ENCODE measurements around the gene SYPL2.
"Not testable (repeated sequence)": the region's sequence is repeated elsewhere in the genome, so short reads cannot be mapped to it uniquely, and the experiment has no call there.

The SYPL2 gene

DNA sequence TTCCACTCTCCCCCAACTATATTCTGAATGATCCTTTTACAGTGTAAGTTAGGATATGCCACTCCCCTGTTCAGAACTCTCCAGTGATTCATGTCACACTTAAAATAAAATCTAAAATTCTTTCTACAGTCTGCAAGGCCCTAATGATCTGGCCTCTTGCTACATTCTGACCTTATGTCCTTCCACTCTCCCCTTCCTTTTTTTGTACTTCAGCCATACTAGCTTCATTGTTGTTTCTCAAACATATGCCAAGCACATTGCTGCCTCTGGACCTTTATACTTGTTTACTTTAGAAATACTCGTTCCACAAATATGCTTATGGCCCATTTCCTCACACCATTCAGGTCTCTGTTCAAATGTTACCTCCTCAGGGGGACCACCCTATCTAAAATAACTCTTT lies 25.3 kb upstream of the SYPL2 start:
- no peak overlapping the region for H2AFZ ChIP-seq (ENCODE audit: low read length)

DNA sequence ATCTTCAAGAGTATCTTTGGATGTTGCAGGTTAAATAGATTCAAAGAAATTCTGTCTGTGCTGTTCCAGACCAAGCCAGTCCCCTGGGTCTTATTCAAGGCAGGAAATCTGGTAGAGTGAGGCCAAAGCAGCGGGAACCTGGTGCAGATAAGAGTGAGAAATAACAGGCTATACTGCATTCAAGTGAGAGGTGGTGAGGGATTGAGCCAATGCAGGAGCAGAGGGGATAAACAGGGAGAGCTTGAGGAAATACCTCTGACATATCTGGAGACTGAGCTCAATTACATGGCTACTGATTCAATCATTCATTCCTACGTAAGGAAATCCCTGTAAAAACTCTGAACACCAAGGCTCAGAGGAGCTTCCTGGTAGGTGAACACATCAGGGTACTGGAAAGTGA lies 22.9 kb upstream of the SYPL2 start:
- no peaks in the 10 kb centered on the region for H3K36me3 ChIP-seq (ENCODE audit: insufficient read depth, low read length)
- no peak overlapping the region for H2AFZ ChIP-seq (ENCODE audit: low read length)
- H3K9me2 ChIP-seq (replicated peaks; ENCODE audit: low read depth, low read length): no peaks in the 10 kb centered on the region
- no peak for TF ChIP-seq EZH2phosphoT487 (IDR thresholded peaks at IDR 0.05; ENCODE audit: borderline replicate concordance)
- TF ChIP-seq, protein P1, sequence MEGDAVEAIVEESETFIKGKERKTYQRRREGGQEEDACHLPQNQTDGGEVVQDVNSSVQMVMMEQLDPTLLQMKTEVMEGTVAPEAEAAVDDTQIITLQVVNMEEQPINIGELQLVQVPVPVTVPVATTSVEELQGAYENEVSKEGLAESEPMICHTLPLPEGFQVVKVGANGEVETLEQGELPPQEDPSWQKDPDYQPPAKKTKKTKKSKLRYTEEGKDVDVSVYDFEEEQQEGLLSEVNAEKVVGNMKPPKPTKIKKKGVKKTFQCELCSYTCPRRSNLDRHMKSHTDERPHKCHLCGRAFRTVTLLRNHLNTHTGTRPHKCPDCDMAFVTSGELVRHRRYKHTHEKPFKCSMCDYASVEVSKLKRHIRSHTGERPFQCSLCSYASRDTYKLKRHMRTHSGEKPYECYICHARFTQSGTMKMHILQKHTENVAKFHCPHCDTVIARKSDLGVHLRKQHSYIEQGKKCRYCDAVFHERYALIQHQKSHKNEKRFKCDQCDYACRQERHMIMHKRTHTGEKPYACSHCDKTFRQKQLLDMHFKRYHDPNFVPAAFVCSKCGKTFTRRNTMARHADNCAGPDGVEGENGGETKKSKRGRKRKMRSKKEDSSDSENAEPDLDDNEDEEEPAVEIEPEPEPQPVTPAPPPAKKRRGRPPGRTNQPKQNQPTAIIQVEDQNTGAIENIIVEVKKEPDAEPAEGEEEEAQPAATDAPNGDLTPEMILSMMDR (conservative IDR thresholded peaks at IDR 0.05; ENCODE audit: low read length): no peak
- H3K4me2 ChIP-seq (ENCODE audit: low read depth, low read length, poor library complexity, severe bottlenecking): no peak overlapping the region
- no peak overlapping the region for H3K4me3 ChIP-seq (ENCODE audit: low read length, poor library complexity, severe bottlenecking)
- no peak overlapping the region for H3K9ac ChIP-seq (ENCODE audit: low read depth, low read length, poor library complexity, severe bottlenecking)
- H3K9me3 ChIP-seq (ENCODE audit: insufficient read depth, low read depth, low read length): no peaks in the 10 kb centered on the region
- H3F3A ChIP-seq (ENCODE audit: low read depth): no peaks in the 10 kb centered on the region
- no peaks in the 10 kb centered on the region for H4K20me1 ChIP-seq (ENCODE audit: insufficient read depth, low read length, poor library complexity, severe bottlenecking)
- no peaks in the 10 kb centered on the region for H3K4me1 ChIP-seq (ENCODE audit: insufficient read depth, low read length, poor library complexity, severe bottlenecking)
- H3K27me3 ChIP-seq (ENCODE audit: insufficient read depth, low read length, poor library complexity, severe bottlenecking): peaks cover 19% of the 10 kb centered on the region
- H3K79me2 ChIP-seq (ENCODE audit: insufficient read depth, low read length): no peaks in the 10 kb centered on the region

More for the DNA sequence above, 25.3 kb upstream of the SYPL2 start:
- H4K20me1 ChIP-seq (ENCODE audit: insufficient read depth, low read length, poor library complexity, severe bottlenecking): no peaks in the 10 kb centered on the region
- no peak overlapping the region for H3K4me2 ChIP-seq (ENCODE audit: low read depth, low read length, poor library complexity, severe bottlenecking)
- H3K36me3 ChIP-seq (ENCODE audit: insufficient read depth, low read length): no peaks in the 10 kb centered on the region
- H3K4me1 ChIP-seq (ENCODE audit: insufficient read depth, low read length, poor library complexity, severe bottlenecking): no peaks in the 10 kb centered on the region
- H3K79me2 ChIP-seq (ENCODE audit: insufficient read depth, low read length): no peaks in the 10 kb centered on the region
- no peaks in the 10 kb centered on the region for H3K9me3 ChIP-seq (ENCODE audit: insufficient read depth, low read depth, low read length)
- TF ChIP-seq EZH2phosphoT487 (IDR thresholded peaks at IDR 0.05; ENCODE audit: borderline replicate concordance): no peak
- TF ChIP-seq, protein P1 (conservative IDR thresholded peaks at IDR 0.05; ENCODE audit: low read length): no peak
- H3K4me3 ChIP-seq (ENCODE audit: low read length, poor library complexity, severe bottlenecking): no peak overlapping the region
- H3F3A ChIP-seq (ENCODE audit: low read depth): no peaks in the 10 kb centered on the region
- H3K9me2 ChIP-seq (replicated peaks; ENCODE audit: low read depth, low read length): no peaks in the 10 kb centered on the region
- H3K9ac ChIP-seq (ENCODE audit: low read depth, low read length, poor library complexity, severe bottlenecking): no peak overlapping the region
- peaks cover 19% of the 10 kb centered on the region for H3K27me3 ChIP-seq (ENCODE audit: insufficient read depth, low read length, poor library complexity, severe bottlenecking)

DNA sequence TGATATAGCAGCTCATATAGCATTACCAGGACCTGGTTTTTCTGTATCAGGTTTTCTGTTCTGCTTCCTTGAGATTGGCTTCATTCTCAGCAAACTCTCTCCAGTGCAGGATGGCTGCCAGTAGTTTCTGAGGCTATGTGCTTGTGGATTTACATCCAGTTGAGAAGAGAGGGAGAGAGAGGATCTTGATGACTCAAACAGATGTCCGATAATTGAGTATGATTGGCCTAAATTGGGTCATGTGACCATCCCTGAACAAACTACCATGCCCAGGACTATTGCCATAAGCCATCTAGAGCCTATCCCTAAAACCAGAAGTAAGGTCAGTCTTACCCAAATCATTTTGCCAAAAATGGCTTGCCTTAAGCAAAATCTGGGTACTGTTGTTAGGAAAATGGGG lies 22.0 kb upstream of the SYPL2 start:
- Histone ChIP-seq H4K20me1 (ENCODE audit: insufficient read depth, low read length, poor library complexity, severe bottlenecking) (no peaks in the 10 kb centered on the region), H3K9me3 (ENCODE audit: insufficient read depth, low read depth, low read length) (no peaks in the 10 kb centered on the region), H3K9me2 (replicated peaks; ENCODE audit: low read depth, low read length) (no peaks in the 10 kb centered on the region), H3K4me2 (ENCODE audit: low read depth, low read length, poor library complexity, severe bottlenecking) (no peak overlapping the region), H3K79me2 (ENCODE audit: insufficient read depth, low read length) (no peaks in the 10 kb centered on the region), H3K4me1 (ENCODE audit: insufficient read depth, low read length, poor library complexity, severe bottlenecking) (no peaks in the 10 kb centered on the region), H3K27me3 (ENCODE audit: insufficient read depth, low read length, poor library complexity, severe bottlenecking) (peaks cover 19% of the 10 kb centered on the region), H3K9ac (ENCODE audit: low read depth, low read length, poor library complexity, severe bottlenecking) (no peak overlapping the region), H2AFZ (ENCODE audit: low read length) (no peak overlapping the region), H3K4me3 (ENCODE audit: low read length, poor library complexity, severe bottlenecking) (no peak overlapping the region), H3K36me3 (ENCODE audit: insufficient read depth, low read length) (no peaks in the 10 kb centered on the region), H3F3A (ENCODE audit: low read depth) (no peaks in the 10 kb centered on the region)
- no peak for TF ChIP-seq EZH2phosphoT487 (IDR thresholded peaks at IDR 0.05; ENCODE audit: borderline replicate concordance)
- TF ChIP-seq, protein P1 (conservative IDR thresholded peaks at IDR 0.05; ENCODE audit: low read length): no peak

DNA sequence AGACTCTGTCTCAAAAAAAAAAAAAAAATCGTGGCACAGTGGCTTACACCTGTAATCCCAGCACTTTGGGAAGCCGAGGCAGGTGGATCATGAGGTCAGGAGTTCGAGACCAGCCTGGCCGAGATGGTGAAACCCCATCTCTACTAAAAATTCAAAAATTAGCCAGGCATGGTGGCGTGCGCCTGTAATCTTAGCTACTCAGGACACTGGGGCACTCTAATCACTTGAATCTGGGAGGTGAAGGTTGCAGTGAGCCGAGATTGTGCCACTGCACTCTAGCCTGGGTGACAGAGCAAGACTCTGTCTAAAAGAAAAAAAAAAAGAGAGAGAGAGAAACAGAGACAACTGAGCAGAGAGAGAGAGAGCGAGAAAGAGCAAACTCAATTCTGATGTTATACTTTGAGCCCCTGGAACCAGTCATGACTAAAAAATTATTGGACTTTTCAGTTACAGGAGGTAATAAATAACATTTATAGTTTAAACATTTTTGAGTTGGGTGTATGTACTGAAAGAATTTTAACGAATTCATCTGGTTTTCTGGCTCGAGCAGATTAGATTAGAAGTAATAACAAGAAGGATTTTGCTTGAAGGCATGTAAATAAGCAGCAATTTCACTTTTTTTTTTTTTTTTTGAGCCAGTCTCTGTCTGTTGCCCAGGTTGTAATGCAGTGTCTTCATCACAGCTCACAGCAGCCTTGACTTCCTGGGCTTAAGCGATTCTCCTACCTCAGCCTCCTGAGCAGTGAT lies 20.2 kb upstream of the SYPL2 start:
- not testable (repeated sequence) for H3F3A ChIP-seq (ENCODE audit: low read depth); H3K9me2 ChIP-seq (replicated peaks; ENCODE audit: low read depth, low read length); H3K79me2 ChIP-seq (ENCODE audit: insufficient read depth, low read length); H3K9ac ChIP-seq (ENCODE audit: low read depth, low read length, poor library complexity, severe bottlenecking); H3K4me3 ChIP-seq (ENCODE audit: low read length, poor library complexity, severe bottlenecking); H2AFZ ChIP-seq (ENCODE audit: low read length); H3K36me3 ChIP-seq (ENCODE audit: insufficient read depth, low read length); H4K20me1 ChIP-seq (ENCODE audit: insufficient read depth, low read length, poor library complexity, severe bottlenecking); H3K4me2 ChIP-seq (ENCODE audit: low read depth, low read length, poor library complexity, severe bottlenecking); H3K4me1 ChIP-seq (ENCODE audit: insufficient read depth, low read length, poor library complexity, severe bottlenecking); H3K9me3 ChIP-seq (ENCODE audit: insufficient read depth, low read depth, low read length)
- H3K27me3 ChIP-seq (ENCODE audit: insufficient read depth, low read length, poor library complexity, severe bottlenecking): peaks cover 19% of the 10 kb centered on the region

All from Loucy (cell line).